Fibroblast of lung (primary cell): ENCODE measurements around the gene RPA3.

Experiments
- EZH2 ChIP-seq: IDR thresholded peaks from 2 replicates; pipeline ENCODE4 v1.5.1; 2012; ENCODE audit warnings: low read length, control low read depth, mild to moderate bottlenecking; ENCODE audit errors: missing control alignments
- TF ChIP-seq, protein P1 (sequence below), 2 donors: IDR thresholded peaks in 1 of 2; conservative IDR thresholded peaks in 1 of 2; 1 replicate in 1 of 2; 2 replicates in 1 of 2; pipeline ENCODE4 v1.5.1; 2011 to 2012; ENCODE audit warnings: low read length in 2 of 2, control low read depth in 1 of 2, inconsistent platforms in 1 of 2, low read depth in 1 of 2, mild to moderate bottlenecking in 1 of 2

DNA sequence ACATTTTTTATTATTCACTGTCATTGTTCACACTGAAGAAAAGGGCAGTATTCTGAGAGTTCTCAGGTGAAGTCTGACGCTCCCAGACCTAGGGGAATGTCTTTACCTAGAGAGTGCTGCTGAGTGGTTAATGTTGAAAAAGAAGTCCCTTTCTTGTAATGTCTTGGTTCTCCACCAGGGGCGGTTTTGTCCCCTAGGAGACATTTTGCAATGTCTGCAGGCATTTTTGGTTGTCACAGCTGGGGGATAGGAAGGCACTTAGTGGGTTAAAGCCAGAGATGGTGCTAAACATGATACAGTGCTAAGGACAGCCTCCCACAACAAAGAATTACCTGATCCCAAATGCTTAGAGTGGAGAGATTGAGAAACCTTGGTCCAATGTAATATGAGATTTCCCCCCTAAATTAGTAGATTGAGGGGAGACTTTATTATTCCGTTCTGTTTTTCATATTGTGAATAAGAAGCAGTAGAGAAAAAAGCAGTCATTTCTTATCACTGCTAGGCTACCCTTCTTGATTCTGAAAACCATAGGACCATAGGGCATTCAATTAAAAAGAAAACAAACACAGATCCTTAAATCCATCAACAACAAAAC, 64.7 kb downstream of the RPA3 start:
- TF ChIP-seq, protein P1, sequence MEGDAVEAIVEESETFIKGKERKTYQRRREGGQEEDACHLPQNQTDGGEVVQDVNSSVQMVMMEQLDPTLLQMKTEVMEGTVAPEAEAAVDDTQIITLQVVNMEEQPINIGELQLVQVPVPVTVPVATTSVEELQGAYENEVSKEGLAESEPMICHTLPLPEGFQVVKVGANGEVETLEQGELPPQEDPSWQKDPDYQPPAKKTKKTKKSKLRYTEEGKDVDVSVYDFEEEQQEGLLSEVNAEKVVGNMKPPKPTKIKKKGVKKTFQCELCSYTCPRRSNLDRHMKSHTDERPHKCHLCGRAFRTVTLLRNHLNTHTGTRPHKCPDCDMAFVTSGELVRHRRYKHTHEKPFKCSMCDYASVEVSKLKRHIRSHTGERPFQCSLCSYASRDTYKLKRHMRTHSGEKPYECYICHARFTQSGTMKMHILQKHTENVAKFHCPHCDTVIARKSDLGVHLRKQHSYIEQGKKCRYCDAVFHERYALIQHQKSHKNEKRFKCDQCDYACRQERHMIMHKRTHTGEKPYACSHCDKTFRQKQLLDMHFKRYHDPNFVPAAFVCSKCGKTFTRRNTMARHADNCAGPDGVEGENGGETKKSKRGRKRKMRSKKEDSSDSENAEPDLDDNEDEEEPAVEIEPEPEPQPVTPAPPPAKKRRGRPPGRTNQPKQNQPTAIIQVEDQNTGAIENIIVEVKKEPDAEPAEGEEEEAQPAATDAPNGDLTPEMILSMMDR (conservative IDR thresholded peaks at IDR 0.05 in 1 of 2, IDR thresholded peaks at IDR 0.05 in 1 of 2; ENCODE audit: low read depth in 1 of 2, low read length in 2 of 2), result peak; percentile 36 to 59
- no peak for TF ChIP-seq EZH2
